Adipose tissue (tissue), 3 donors: ENCODE data around the gene NEBL. TPM values are rescaled to one million over a fixed set of nuclear protein-coding genes. Genes with fewer than 3 reads are reported as not detected.
"Not testable (repeated sequence)": the region's sequence is repeated elsewhere in the genome, so short reads cannot be mapped to it uniquely, and the experiment has no call there.

Experiments
- H3K27ac ChIP-seq: one replicate; pipeline ENCODE4 v1.5.1; 2013; ENCODE audit warnings: low read depth, low read length
- whole genome bisulfite sequencing, 3 donors: extraction: QIAGEN DNeasy Blood & Tissue Kit; methylation state at CpG; one replicate each; pipeline ENCODE4 v1.1.7; 2013; 5-methylcytosine and 5-hydroxymethylcytosine counted together
- polyA plus RNA-seq, 3 donors: library from polyadenylated mRNA; stranded (reverse); fragments of 200-250 nt; gene quantifications; one replicate each; pipeline ENCODE4 v1.2.3, GENCODE V29; 2013
- donor health status: healthy with polysubstance abuse.
- donor health status: Bipolar disorder and iron deficiency.
- donor health status: healthy.

The NEBL gene, protein sequence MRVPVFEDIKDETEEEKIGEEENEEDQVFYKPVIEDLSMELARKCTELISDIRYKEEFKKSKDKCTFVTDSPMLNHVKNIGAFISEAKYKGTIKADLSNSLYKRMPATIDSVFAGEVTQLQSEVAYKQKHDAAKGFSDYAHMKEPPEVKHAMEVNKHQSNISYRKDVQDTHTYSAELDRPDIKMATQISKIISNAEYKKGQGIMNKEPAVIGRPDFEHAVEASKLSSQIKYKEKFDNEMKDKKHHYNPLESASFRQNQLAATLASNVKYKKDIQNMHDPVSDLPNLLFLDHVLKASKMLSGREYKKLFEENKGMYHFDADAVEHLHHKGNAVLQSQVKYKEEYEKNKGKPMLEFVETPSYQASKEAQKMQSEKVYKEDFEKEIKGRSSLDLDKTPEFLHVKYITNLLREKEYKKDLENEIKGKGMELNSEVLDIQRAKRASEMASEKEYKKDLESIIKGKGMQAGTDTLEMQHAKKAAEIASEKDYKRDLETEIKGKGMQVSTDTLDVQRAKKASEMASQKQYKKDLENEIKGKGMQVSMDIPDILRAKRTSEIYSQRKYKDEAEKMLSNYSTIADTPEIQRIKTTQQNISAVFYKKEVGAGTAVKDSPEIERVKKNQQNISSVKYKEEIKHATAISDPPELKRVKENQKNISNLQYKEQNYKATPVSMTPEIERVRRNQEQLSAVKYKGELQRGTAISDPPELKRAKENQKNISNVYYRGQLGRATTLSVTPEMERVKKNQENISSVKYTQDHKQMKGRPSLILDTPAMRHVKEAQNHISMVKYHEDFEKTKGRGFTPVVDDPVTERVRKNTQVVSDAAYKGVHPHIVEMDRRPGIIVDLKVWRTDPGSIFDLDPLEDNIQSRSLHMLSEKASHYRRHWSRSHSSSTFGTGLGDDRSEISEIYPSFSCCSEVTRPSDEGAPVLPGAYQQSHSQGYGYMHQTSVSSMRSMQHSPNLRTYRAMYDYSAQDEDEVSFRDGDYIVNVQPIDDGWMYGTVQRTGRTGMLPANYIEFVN
- 1 to 10 TPM; 1.2 to 3.5 (median 1.4) TPM for polyA plus RNA-seq

GRCh38 chr10:20897146-20897825 is at the start of gene NEBL:
Gene NEBL (minus strand): TSS chr10:20897311. CDS start chr10:20897205, 106 bp downstream.
- no peak within 1 kb of the TSS for H3K27ac ChIP-seq
- 82 to 91% (median 86%) methylated on average over 2 of the region's 2 CpGs for WGBS, 3 donors

DNA sequence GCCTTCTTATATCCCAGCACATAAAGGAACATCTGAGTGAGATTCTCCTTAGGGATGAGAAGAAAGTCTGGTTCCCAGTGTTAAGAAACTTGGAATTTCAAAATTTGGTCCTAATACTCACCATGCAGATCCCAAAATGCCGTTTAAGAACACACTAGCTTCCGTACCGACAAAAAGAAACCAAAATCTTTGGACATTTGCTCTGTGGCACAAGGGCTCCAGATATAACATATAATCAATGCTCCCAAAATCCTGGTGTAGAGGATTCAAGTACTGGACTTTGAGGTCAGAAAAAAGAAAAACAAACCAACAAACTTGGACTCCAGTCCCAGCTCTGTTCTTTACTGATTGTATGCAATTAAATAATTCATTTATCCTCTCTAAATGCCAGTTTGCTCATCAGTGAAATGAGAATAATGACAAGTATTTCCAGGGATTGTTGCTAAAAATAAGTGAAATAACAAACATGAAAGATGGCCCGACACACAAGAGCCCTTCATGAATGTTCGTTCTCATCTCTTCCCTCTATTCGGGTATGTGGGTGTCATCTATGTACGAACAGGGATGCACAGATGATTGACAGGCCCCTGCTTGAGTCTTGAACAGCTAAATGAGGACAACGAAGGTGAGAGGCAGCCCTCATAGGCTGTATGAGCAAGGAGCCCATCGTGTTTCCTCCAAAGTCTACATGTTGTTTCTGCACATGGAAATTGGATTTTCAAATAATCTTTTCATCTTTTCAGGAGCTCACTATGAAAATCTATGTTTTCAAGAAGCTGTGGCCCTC is 48.6 kb upstream of the NEBL start:
- H3K27ac ChIP-seq = no peak overlapping the region
- 90 to 92% (median 90%) methylated on average over 9 of the region's 9 CpGs for WGBS, 3 donors

DNA sequence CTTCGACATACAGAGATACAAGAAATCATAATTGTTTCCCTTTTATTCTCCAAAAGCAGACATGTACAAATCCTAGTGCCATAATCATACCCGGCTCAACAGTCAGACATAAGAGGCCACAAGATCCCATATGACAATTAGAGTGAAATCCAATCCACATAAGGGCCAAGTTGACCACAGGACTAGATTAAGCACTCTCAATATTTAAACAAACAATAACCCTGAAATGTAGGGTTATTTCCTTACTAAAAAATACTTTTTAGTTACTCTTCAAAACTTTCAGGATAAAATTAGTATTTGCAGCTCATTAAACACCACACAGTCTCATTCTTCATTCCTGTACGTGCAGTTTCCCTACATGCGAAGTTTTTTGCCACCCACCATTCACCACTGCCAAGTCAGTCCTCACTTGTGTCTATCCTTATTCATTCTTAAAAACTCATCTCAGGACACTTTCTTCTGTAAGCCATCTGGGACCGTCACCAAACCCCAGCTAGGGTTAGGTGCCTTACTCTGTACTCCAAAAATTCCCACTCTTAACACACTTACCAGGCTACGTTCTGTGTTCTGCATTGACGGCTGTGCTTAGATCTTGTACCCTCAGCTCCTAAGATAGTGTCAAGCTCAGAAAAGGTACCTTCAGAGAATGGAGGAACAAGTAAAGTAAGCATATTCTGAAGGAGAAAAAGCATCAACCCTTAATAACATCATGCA is 47.8 kb upstream of the NEBL start:
- no peak overlapping the region for H3K27ac ChIP-seq
- WGBS, 3 donors = 95% methylated on average over 7 of the region's 7 CpGs

GRCh38 chr10:20939414-20939813 is 42.3 kb upstream of the NEBL start:
- H3K27ac ChIP-seq = not testable (repeated sequence)
- WGBS, 3 donors = 25 to 89% (median 87%) methylated on average over 1 to 3 of the region's 5 CpGs

- H3K27ac ChIP-seq = no peak overlapping the region
Measured at GRCh38 chr10:20936396-20936795, 39.3 kb upstream of the NEBL start.

DNA sequence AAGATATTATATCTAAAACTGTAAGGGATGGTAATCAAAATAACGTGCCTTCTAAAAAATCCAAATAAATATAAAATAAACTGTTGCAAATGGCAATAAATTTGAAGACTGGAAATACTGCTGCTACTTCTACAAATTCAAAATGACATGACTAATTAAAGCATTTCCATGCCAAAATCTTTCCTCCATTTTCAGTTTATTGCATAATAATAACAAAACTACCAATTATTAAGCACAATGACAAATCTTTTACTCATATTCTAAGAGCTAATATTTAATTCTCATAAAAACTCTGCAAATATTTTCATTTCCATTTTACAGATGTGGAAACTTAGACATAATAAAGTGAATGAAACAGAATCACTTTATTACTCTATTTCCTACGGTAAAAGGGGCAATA is 38.8 kb upstream of the NEBL start:
- 63 to 80% (median 64%) methylated on average over 2 of the region's 2 CpGs for WGBS, 3 donors
- no peak overlapping the region for H3K27ac ChIP-seq

- 89 to 94% (median 91%) methylated on average over 8 of the region's 8 CpGs for WGBS, 3 donors
- H3K27ac ChIP-seq = no peak overlapping the region
Measured at GRCh38 chr10:20935301-20935700, 38.2 kb upstream of the NEBL start.

- no peak overlapping the region for H3K27ac ChIP-seq
- WGBS, 3 donors = 76 to 82% (median 81%) methylated on average over 2 of the region's 2 CpGs
Measured at GRCh38 chr10:20933705-20934104, 36.6 kb upstream of the NEBL start.

DNA sequence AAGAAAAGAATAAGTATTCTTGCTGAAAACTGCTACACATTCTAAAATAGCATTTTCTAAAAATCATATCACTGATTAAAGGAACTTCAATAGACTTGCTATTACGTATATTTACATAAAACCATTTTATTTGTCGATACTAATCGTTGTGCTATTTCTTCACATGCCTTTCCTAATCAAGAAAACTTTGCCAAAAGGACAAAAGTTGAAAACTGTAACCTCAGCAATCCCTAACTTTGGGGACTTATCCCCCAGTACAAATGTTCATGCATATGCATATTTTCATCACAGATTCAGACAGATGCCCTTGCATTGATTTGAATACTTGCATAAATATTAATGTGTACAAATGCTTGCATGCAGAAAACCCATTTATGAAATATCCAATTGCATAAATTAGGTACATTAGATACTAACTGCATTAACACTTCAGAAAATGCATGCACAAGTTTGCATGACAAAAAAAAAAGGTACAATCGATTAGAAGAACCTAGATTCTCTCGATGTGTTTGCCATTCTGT is 35.6 kb upstream of the NEBL start:
- WGBS, 3 donors = 85 to 96% (median 94%) methylated on average over 5 of the region's 5 CpGs
- no peak overlapping the region for H3K27ac ChIP-seq

DNA sequence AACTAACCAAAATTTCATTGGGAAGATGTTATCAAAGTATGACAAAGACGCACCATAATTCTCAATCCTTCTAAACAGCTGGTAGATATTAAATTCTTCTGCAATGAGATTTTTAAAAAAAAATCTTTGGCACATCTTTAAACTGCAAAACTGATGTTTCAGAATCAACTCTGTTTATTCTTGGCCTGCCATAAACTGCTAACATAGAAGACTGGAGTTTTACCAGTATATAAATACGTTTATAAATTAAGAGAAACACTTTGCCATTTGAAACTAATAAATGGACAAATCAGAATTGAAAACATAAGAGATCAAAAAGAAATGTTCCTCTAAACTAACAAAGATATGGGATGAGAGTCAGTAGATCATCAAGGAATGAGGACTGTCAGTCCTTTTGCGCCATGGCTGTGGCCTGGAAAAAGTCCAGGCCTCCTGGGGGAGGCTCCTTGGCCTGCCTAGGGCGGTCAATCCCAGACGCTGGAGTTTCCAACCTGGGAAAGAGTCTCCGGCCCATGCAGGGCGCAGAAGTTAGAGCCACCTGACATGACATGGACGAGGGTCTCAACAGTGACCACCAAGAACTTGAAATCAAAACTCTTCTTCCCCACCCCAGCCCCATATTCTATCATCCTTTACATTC is 34.2 kb upstream of the NEBL start:
- no peak overlapping the region for H3K27ac ChIP-seq
- 68 to 85% (median 78%) methylated on average over 8 of the region's 8 CpGs for WGBS, 3 donors

GRCh38 chr10:20927456-20927855 is 30.3 kb upstream of the NEBL start:
- WGBS, 3 donors = 51 to 84% (median 71%) methylated on average over 2 of the region's 2 CpGs
- H3K27ac ChIP-seq = no peak overlapping the region

- 77 to 83% (median 82%) methylated on average over 5 of the region's 5 CpGs for WGBS, 3 donors
Measured at GRCh38 chr10:20922451-20922850, 25.3 kb upstream of the NEBL start.

DNA sequence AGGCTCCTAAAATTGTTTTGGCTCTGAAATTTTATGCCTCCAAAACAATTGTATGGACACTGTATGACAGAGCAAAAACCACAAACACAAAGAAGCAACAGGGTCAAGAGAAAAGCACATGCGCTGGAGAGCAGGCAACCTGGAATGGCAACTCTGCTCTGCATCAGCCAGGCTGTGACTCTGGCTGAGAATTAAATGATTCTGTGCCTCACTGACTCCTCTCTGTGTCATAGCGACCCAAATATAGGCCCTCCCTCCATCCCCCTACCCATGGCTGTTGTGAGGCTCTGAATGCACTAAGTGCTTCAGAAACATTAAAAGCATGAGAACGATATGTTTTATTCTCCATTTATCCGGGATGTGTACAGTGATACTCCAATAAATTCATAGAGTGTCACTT is 24.9 kb upstream of the NEBL start:
- no peak overlapping the region for H3K27ac ChIP-seq
- WGBS, 3 donors = 84 to 86% (median 85%) methylated on average over 4 of the region's 4 CpGs

More at GRCh38 chr10:20922451-20922850, 25.3 kb upstream of the NEBL start:
- no peak overlapping the region for H3K27ac ChIP-seq

- WGBS, 3 donors = 68 to 87% (median 77%) methylated on average over 2 of the region's 2 CpGs
- no peak overlapping the region for H3K27ac ChIP-seq
Measured at GRCh38 chr10:20920061-20920460, 22.9 kb upstream of the NEBL start.

DNA sequence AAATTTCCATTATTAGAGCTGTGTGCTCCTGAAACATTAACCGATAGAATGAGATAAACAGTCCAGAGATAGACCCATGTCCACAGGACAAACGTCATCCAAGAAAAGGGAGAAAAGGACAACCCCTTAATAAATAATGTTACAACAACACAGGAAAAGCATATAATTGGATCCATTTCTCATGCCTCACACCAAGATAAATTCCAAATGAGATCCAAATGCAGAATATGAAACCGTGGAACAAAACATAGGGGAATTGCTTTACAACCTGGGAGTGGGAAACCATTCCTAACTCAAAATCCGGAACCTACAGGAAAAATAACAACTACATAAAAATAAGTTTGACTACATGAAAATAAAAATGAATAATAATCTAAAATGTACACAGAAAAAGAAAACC is 22.4 kb upstream of the NEBL start:
- H3K27ac ChIP-seq = no peak overlapping the region
- whole genome bisulfite sequencing, 3 donors = 73 to 85% (median 75%) methylated on average over 4 of the region's 4 CpGs

DNA sequence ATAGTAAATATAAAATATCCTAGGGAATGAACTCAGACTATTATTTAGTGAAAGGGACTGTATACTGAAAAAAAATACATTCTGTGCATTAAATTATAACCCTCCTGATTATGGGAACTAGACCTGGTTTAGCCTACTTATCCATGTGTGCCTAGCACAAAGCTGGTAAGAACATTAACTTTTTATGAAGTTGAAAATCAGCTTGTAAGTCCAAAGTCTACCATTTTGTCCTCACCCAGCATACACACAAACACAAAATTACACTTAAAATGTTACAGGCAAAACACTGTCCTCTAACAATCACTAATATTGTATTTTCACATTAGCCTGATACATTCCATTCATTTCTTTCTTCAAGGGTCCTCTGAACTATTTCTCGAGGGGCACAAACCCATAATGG is 19.9 kb upstream of the NEBL start:
- 69 to 88% (median 74%) methylated on average over 1 of the region's 1 CpG for WGBS, 3 donors
- no peak overlapping the region for H3K27ac ChIP-seq

DNA sequence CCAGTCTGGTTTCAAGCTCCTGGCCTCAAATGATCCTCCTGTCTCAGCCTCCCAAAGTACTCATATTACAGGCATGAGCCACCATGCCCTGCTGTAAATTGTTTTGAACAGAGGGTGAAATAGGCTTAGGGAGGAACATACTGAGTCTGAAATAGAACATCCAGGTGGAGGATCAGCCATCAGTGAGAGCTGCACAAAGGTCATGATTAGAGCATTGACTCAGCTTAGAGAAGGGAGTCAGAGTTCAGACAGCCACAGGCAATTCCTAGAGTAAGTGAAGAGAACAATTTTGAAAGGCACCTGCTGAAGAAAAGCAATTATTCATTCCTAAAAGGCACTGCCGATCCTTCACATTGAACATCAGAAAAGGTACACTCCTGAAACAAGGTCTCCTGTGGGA is 15.9 kb upstream of the NEBL start:
- H3K27ac ChIP-seq = no peak overlapping the region
- 92 to 96% (median 96%) methylated on average over 1 of the region's 1 CpG for WGBS, 3 donors
